Measurements from ENCODE around the gene PLXNA1.
A peak's percentile ranks its signal among the peaks of the same experiment; 100 is the strongest.

The PLXNA1 gene

DNA sequence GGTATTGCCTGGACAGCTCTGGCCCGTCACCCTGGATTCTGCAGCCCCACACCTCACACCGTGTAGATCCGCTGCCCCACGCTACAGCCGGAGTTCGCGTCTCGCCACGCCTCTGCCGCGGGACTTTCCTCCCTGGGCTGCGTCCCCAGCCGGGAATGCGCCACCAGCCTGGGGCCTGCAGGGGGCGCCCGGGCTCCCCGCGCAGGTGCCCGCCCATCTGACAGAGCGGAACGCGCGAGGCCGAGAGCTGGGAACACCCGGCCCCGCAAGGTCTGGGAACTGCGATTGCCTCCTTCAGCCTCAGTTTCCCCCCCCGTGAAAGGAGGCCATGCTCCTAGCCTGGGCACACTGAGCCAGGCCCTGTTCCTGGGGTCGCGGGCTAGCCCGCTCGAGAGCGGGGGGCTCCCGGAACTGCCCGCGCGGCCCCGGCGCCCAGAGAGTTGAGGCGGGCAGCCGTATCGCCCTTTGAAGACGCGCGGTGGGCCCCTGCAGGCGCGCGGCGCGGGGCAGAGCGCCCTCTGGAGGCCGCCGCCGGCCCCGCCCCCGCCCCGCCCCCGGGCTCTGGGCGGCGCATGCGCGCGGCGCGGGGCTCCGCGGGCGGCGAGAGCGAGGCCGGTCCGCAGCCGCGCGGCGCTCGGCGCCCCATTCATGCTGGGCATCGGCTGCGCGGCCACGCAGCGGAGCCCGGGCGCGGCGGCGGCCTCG lies at the start of gene PLXNA1:
PLXNA1 (plus strand) TSS at position 645 of the 705 bp plus-strand sequence. CDS start 5,479 bp downstream, outside the sequence.
- DNase-seq (ENCODE audit: low spot score), result peak; percentile 94
- peak; percentile 94 for FAIRE-seq

- DNase-seq (ENCODE audit: low spot score) (no peak), FAIRE-seq (no peak)
Measured at GRCh38 chr3:126934031-126934531, 48.8 kb upstream of the PLXNA1 start.

GRCh38 chr3:126934991-126935390 lies 47.9 kb upstream of the PLXNA1 start:
- DNase-seq (ENCODE audit: low spot score), result no peak

GRCh38 chr3:126935756-126936509 lies 47.0 kb upstream of the PLXNA1 start:
- DNase-seq (ENCODE audit: low spot score), result no peak
- no peak for FAIRE-seq

More at GRCh38 chr3:126934991-126935390, 47.9 kb upstream of the PLXNA1 start:
- FAIRE-seq, result no peak

- DNase-seq (ENCODE audit: low spot score) (no peak), FAIRE-seq (no peak)
Measured at GRCh38 chr3:126936853-126937425, 46.0 kb upstream of the PLXNA1 start.

- FAIRE-seq (no peak), DNase-seq (ENCODE audit: low spot score) (no peak)
Measured at GRCh38 chr3:126937533-126937932, 45.4 kb upstream of the PLXNA1 start.

DNA sequence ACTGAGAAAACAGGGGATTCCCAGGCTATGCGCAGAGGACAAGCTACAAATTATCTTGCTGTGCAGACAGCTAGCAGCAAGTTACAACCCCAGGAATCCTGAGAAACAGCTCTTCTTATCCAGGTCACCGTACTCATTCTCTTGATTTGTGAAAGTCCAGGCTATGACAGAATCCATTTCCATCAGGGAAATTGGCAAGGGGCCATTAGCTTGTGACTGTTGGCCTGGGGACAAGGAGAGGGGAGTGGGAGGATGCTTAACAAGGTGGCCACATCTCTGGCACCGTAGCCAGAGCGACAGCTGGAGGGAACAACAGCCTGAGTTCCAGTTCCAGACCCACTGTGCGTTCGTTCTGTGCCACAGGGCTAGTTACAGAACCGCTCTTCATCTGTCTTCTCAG lies 44.9 kb upstream of the PLXNA1 start:
- no peak for DNase-seq (ENCODE audit: low spot score)
- no peak for FAIRE-seq

- FAIRE-seq, result no peak
Measured at GRCh38 chr3:126938520-126939337, 44.2 kb upstream of the PLXNA1 start.

GRCh38 chr3:126939338-126939718 lies 43.6 kb upstream of the PLXNA1 start:
- no peak for FAIRE-seq
- no peak for DNase-seq (ENCODE audit: low spot score)

More at GRCh38 chr3:126938520-126939337, 44.2 kb upstream of the PLXNA1 start:
- DNase-seq (ENCODE audit: low spot score), result no peak

DNA sequence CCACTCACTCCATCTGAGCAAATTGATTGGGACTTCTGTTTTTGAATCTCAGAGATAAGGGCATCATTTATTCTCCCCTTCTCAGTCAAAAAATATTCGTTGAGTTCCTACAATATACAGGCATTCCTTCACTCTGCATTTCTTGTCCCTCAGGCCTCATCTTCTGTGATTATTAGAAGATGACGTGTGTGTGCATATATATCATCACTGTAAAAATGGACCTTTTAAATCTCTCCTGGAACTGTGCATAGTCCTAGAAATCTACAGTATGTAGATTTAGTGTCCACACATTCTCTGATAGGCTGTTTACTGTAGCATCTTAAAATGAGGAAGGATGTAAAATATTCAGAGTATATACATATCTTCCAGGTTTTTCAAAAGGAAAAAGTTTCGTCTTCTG lies 43.2 kb upstream of the PLXNA1 start:
- FAIRE-seq, result no peak
- no peak for DNase-seq (ENCODE audit: low spot score)

GRCh38 chr3:126941721-126942270 lies 41.1 kb upstream of the PLXNA1 start:
- FAIRE-seq (no peak), DNase-seq (ENCODE audit: low spot score) (no peak)

DNA sequence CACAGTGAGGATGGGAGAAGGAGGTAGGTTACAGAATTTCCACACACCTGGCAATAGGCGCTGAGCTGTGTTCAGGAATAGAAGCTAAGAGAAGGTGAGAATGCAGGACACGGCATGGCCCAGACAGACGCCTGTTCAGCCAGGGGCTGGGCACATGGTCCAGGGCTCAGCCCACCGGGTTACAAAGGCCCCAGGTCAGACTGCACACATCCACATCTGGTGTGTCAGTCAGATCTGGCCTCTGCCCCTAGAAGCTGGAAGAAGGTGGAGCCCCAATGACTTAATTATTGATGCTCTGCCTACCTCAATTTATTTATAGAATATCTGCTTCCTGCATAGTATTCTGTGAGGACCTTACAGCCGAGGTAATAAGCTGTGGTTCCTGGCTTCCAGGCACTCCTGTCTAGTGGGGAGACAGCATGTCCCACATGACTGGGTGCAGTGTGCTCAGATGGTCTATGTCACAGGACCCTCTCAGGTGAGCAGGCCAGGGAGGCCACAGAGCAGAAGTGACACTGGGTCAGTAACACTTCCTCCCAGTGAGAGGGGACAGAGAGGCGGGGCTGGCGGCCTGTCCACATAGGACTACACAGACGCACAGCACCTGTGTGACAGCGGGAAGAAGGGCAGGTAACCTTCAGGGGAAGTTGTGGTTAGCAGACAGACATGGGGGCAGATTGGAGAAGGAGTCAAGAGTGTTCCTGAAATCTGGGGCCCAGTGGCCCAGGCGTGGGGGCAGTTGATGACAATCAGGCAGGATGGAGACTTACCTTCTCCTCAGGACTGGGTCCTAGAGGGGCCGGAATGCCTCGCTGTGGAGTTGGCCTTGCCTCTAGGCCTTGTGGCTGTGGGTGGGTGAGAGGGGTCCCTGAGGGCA lies 38.6 kb upstream of the PLXNA1 start:
- no peak for DNase-seq (ENCODE audit: low spot score)
- no peak for FAIRE-seq

DNA sequence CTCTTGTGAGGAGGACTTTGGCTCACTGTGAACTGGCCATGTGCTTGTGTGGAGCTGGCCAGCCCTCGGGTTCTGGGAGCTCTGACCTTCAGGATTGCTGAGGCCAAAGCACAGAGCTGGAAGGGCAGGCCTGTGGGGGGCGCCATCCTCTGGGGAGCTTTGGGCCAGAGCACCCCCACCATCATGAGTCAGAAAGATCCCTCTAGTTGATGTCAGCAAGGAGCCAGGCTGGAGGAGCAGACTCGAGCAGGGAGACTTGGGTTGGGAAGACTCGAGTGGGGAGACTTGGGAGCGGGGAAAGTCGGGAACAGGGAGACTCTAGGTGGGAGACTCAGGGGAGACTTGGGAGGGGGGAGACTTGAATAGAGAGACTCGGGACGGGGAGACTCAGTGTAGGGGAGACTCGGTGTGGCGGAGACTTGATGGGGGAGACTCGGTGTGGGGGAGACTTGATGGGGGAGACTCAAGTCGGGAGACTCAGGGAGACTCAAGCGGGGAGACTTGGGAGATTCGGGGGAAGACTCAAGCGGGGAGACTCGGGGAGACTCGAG lies 37.7 kb upstream of the PLXNA1 start:
- no peak for FAIRE-seq

DNA sequence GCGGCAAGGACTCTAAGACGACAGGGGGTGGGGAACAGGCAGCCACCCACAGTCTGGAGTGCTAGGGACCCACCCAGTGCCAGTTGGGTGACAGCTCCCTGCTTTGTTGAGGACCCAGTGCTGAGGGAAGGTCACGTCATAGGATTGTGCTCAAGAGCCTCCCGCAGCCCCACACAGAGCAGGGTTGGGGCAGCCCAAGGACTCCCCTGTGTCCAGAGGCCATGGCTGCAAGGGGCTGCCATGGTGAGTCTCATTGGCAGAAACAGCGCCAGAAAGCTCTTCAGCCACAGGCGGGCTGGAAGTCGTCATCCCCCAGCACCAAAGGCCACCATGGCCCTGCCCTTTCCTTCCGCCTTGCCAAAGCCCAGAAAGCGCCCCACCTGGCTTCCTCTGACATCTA lies 37.0 kb upstream of the PLXNA1 start:
- FAIRE-seq (no peak), DNase-seq (ENCODE audit: low spot score) (no peak)

More for the DNA sequence above, 37.7 kb upstream of the PLXNA1 start:
- DNase-seq (ENCODE audit: low spot score), result no peak

DNA sequence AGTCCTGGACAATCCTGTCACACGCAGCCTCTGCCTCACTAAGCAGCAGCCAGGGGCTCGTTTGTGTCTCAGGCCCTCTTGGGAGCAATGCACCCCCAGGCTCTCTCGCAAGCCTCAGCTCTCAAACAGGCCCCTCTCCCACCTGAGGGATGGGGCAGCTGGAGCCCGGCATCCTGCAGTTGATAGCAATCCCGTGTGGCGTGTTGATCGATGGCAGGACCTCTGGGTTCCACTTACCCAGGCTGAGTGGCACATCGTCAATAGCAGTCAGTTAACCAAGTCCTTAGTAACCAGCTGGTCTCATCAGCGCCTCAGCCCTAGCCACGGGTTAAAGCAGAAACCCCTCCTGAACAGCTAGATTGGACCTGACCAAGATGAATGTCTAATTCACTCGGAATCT lies 36.5 kb upstream of the PLXNA1 start:
- FAIRE-seq (no peak), DNase-seq (ENCODE audit: low spot score) (no peak)

- no peak for FAIRE-seq
- DNase-seq (ENCODE audit: low spot score), result no peak
Measured at GRCh38 chr3:126947429-126947828, 35.5 kb upstream of the PLXNA1 start.

DNA sequence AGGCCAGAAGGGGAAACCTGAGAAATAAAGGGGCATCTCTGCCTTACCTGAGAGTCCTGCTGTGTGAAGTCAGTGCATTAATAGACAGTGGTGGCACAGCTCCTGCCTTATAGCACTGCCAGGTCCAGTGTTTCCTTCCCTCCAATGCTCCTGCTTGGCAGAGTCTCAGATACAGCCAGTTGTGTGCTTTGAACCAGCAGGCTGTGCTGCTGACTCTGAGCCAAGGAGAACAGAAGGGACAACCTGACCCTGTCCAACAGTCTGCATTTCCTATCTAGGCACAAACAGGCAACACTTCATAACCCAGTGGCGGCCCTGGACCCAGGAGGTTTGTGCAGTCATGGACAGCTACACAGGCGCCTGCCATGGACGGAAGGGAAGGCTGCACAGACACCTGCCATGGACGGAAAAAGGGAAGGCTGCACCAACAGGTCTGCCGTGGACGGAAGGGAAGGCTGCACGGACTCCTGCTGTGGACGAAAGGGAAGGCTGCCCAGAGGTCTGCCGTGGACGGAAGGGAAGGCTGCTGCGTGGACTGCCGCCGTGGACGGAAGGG lies 33.9 kb upstream of the PLXNA1 start:
- FAIRE-seq (no peak), DNase-seq (ENCODE audit: low spot score) (no peak)

DNA sequence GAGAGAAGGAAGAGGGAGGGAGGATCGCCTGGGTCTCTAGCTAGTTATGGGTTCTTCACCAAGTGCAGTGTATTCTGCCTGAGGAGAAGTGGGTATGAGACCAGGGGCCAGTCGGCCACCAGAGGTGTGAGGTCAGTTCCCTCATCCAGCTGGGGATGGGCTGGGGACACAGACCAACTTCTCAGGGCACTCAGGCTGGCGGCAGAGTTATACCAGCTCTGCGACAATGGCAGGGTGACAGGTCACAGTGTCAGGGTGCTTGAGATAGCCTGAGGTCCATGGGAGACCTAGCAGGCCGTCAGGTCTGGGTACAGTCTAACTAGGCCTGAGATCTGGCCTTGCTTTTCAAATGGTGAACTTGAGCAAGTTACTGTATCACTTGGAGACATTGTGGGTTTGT lies 31.4 kb upstream of the PLXNA1 start:
- DNase-seq (ENCODE audit: low spot score) (no peak), FAIRE-seq (no peak)

DNA sequence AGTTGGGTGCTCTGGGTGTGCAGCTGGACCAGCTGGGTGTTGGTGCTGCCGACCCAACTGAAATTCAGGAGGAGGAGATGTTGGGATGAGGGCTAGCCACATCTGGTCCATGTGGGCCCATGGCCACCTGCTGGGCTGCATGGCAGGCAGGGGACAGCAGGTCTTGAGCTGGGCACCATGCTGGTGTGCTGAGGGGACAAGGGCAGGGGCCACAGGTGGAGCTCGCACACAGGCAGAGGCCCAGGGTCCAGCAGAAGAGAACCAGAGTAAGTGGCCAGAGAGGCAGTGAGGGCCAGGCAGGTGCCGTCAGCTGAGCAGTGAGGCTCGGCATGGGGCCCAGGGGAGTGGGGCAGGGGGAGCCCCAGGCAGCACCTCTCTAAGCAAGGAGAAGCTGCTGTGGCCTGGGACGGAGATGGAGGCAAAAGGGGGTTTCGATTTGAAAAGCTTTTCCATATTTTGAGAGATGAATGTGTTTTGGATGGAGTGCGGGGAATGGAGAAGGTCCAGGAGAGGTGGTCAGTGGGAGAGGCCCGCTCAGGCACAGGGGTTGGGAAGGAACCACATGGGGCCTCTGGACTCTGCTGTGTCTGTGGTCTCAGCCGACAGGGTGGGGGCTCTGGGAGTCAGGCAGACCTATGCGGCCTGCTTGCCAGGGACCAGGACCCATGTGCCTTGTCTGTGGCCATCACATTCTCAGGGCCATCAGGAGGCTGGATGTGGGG lies 30.5 kb upstream of the PLXNA1 start:
- no peak for FAIRE-seq
- DNase-seq (ENCODE audit: low spot score), result no peak

Data from urothelium cell line (cell line).